Naive B cell (primary cell): Measurements from ENCODE around the gene DES. TPM values are rescaled to one million over a fixed set of nuclear protein-coding genes. Genes with fewer than 3 reads are reported as not detected.
"Not testable (repeated sequence)": the region's sequence is repeated elsewhere in the genome, so short reads cannot be mapped to it uniquely, and the experiment has no call there.

ENCODE experiments used
- ATAC-seq, 2 donors: fragments of 150-1000 bp; cut with Tn5 transposase; 2 replicates each; pipeline ENCODE4 v1.10.0; 2021; ENCODE audit warnings: low read depth in 2 of 2, mild to moderate bottlenecking in 2 of 2, moderate library complexity in 2 of 2
- DNase-seq: peaks from one replicate; pipeline ENCODE4 v3.0.0; 2022
- H3K27ac Mint-ChIP-seq, 6 donors: one replicate each; pipeline ENCODE4 v1.8.0; 2020 to 2022; ENCODE audit warnings: mild to moderate bottlenecking in 6 of 6, mixed read lengths in 6 of 6, moderate library complexity in 5 of 6, inconsistent platforms in 2 of 6
- H3K27me3 Mint-ChIP-seq, 3 donors: one replicate each; pipeline ENCODE4 v1.8.0; 2021 to 2022; ENCODE audit warnings: mixed read lengths in 3 of 3, mild to moderate bottlenecking in 1 of 3
- H3K36me3 Mint-ChIP-seq, 2 donors: one replicate each; pipeline ENCODE4 v1.8.0; 2020 to 2022; ENCODE audit warnings: mixed read lengths in 2 of 2, inconsistent platforms in 1 of 2, mild to moderate bottlenecking in 1 of 2
- H3K4me1 Mint-ChIP-seq, 3 donors: one replicate each; pipeline ENCODE4 v1.8.0; 2020 to 2022; ENCODE audit warnings: mixed read lengths in 3 of 3, inconsistent platforms in 1 of 3, mild to moderate bottlenecking in 1 of 3, moderate library complexity in 1 of 3
- H3K4me3 Mint-ChIP-seq, 8 donors: one replicate each; pipeline ENCODE4 v1.8.0; 2020 to 2022; ENCODE audit warnings: mild to moderate bottlenecking in 8 of 8, mixed read lengths in 8 of 8, moderate library complexity in 8 of 8, inconsistent platforms in 2 of 8
- H3K9me3 Mint-ChIP-seq, 7 donors: one replicate each; pipeline ENCODE4 v1.8.0; 2020 to 2022; ENCODE audit warnings: mixed read lengths in 7 of 7, mild to moderate bottlenecking in 5 of 7, inconsistent platforms in 2 of 7, moderate library complexity in 1 of 7
- polyA plus RNA-seq, 6 donors: library from polyadenylated mRNA; unstranded; fragments of 300-500 nt; fragmentation: Illumina TruSeq; gene quantifications; one replicate each; pipeline ENCODE4 v1.2.3, GENCODE V29; 2021; ENCODE audit warnings: low read depth in 6 of 6

The DES gene
- polyA plus RNA-seq, 6 donors from 2014 or later, result not detected

- Mint-ChIP-seq H3K27me3 (peaks cover 9 to 71% (median 68%) of the 10 kb centered on the region in 3 donors), H3K4me1 (no peaks in the 10 kb centered on the region), H3K36me3 (no peaks in the 10 kb centered on the region), H3K4me3 (peak overlapping the region in 1 of 8 donors; percentile 47), H3K9me3 (no peaks in the 10 kb centered on the region), H3K27ac (peak overlapping the region in 1 of 6 donors; percentile 30)
- no peak for ATAC-seq
- DNase-seq, result no peak
Measured at GRCh38 chr2:219404291-219404910, 13.8 kb upstream of the DES start.

- DNase-seq, result no peak
- Mint-ChIP-seq H3K4me3 (peak overlapping the region in 1 of 8 donors; percentile 51), H3K27ac (no peak overlapping the region), H3K36me3 (no peaks in the 10 kb centered on the region), H3K9me3 (peaks cover 0 to 6% (median 0%) of the 10 kb centered on the region in 7 donors), H3K27me3 (peaks cover 15 to 74% (median 71%) of the 10 kb centered on the region in 3 donors), H3K4me1 (no peaks in the 10 kb centered on the region)
- ATAC-seq, result no peak
Measured at GRCh38 chr2:219404954-219405353, 13.2 kb upstream of the DES start.

GRCh38 chr2:219405451-219405850, 12.7 kb upstream of the DES start:
- no peak overlapping the region for H3K4me3 Mint-ChIP-seq
- no peak for ATAC-seq
- no peaks in the 10 kb centered on the region for H3K36me3 Mint-ChIP-seq
- H3K27ac Mint-ChIP-seq, result no peak overlapping the region
- DNase-seq, result no peak
- H3K9me3 Mint-ChIP-seq, result peaks cover 0 to 6% (median 0%) of the 10 kb centered on the region in 7 donors
- H3K27me3 Mint-ChIP-seq, result peaks cover 16 to 70% (median 68%) of the 10 kb centered on the region in 3 donors
- H3K4me1 Mint-ChIP-seq, result no peaks in the 10 kb centered on the region

DNA sequence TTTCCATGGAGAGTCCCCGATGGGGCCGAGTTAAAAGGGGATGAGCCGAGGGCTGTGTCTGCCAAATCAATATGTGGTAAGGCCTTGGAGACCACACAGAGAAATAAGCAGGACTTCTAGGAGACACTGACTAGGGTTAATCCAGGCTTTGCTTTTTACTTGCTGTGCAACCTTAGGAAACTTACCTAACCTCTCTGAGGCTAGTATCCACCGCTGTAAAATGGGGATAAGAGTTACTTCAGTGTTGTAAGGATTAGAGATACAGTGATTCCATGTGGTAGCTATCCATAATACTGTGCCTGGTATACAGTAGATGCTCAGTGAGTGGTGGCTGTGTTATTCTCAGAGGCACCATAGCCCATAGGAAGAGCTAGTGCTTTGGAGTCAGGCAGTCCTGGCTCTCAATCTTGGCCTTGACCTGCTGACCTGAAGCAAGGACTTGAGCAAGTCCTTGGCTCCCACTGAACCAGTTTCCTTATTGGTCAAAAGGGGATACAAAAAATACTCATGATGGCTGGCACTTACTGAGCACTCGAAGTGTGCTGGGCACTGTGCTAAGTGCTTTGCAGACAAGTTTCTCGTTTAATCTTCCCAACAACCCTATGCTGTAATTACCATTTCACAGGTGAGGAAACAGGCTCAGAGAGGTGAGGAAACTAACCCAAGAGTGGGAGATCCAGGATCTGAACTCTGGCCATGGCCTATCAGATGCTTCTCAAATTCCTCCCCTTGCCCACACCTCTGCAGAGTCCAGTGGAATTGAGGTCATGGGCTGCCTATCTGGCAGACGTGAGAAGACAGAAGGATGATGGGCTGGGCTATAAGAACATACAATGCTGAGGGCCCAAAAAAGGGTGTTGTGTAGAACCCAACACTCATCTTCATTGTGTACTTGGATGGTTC, 12.0 kb upstream of the DES start:
- no peak for DNase-seq
- Mint-ChIP-seq H3K4me3 (no peak overlapping the region), H3K36me3 (no peaks in the 10 kb centered on the region), H3K9me3 (peaks cover 0 to 6% (median 0%) of the 10 kb centered on the region in 7 donors), H3K27me3 (peaks cover 16 to 69% (median 64%) of the 10 kb centered on the region in 3 donors), H3K4me1 (no peaks in the 10 kb centered on the region), H3K27ac (peak overlapping the region in 2 of 6 donors; percentile 15 to 77)
- no peak for ATAC-seq

DNA sequence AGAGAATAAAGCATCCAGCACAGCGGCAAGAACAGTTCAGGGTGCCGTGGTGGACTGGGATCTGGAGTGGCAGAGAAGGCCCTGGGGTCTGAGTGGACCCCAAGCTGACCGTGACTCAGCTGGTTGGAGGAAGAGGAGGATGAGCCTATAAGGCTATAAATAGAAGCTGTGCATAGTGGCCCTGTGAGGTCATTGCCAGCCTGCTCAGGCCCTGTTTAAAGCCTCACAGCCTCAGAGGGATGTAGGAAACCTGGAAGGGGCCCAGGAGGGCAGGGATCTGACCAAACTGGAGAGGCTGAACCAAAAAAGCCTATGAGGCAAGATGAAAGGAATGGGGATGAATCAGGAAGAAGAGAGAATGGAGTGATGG, 11.3 kb upstream of the DES start:
- Mint-ChIP-seq H3K27ac (peak overlapping the region in 1 of 6 donors; percentile 77), H3K27me3 (peaks cover 16 to 64% (median 63%) of the 10 kb centered on the region in 3 donors), H3K4me3 (no peak overlapping the region), H3K36me3 (no peaks in the 10 kb centered on the region), H3K9me3 (peaks cover 0 to 9% (median 5%) of the 10 kb centered on the region in 7 donors), H3K4me1 (no peaks in the 10 kb centered on the region)
- ATAC-seq, result no peak
- DNase-seq, result no peak

- H3K9me3 Mint-ChIP-seq, result peaks cover 0 to 12% (median 7%) of the 10 kb centered on the region in 7 donors
- H3K4me1 Mint-ChIP-seq, DNase-seq, H3K27ac Mint-ChIP-seq, ATAC-seq, H3K36me3 Mint-ChIP-seq, H3K4me3 Mint-ChIP-seq: not testable (repeated sequence)
- H3K27me3 Mint-ChIP-seq, result peaks cover 16 to 63% (median 58%) of the 10 kb centered on the region in 3 donors
Measured at GRCh38 chr2:219407343-219407742, 10.8 kb upstream of the DES start.

- DNase-seq, result no peak
- H3K27me3 Mint-ChIP-seq, result peaks cover 12 to 71% (median 59%) of the 10 kb centered on the region in 3 donors
- no peaks in the 10 kb centered on the region for H3K36me3 Mint-ChIP-seq
- H3K9me3 Mint-ChIP-seq, result peaks cover 0 to 16% (median 11%) of the 10 kb centered on the region in 7 donors
- ATAC-seq, result no peak
- H3K4me3 Mint-ChIP-seq, result no peak overlapping the region
- H3K27ac Mint-ChIP-seq, result peak overlapping the region in 1 of 6 donors; percentile 24
- H3K4me1 Mint-ChIP-seq, result no peaks in the 10 kb centered on the region
Measured at GRCh38 chr2:219408204-219408603, 10.0 kb upstream of the DES start.

DNA sequence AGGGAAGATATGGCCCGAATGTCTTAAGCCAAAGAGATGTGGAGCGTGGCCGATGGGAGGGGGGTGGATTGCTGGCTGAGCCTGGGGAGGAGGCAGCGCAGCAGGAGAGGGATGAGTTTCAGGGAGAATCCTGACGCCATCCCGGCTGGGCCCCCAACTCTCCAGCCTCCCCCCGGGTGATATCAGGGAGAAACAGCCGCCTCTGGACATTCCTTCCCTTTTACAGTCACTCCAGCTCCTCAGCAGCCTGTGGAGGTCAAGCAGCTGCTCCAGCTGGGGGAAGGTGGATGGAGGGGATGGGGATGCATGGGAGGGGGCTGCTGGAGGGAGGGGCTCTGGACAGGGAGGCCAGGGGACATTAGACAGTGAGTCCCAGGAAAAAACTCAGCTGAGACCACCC, 9.5 kb upstream of the DES start:
- no peaks in the 10 kb centered on the region for H3K36me3 Mint-ChIP-seq
- H3K4me1 Mint-ChIP-seq, result no peaks in the 10 kb centered on the region
- H3K4me3 Mint-ChIP-seq, result no peak overlapping the region
- peaks cover 0 to 20% (median 11%) of the 10 kb centered on the region in 7 donors for H3K9me3 Mint-ChIP-seq
- H3K27ac Mint-ChIP-seq, result peak overlapping the region in 1 of 6 donors; percentile 24
- H3K27me3 Mint-ChIP-seq, result peaks cover 10 to 72% (median 59%) of the 10 kb centered on the region in 3 donors
- no peak for ATAC-seq
- DNase-seq, result no peak

- no peak overlapping the region for H3K4me3 Mint-ChIP-seq
- ATAC-seq (no peak), DNase-seq (no peak)
- H3K9me3 Mint-ChIP-seq, result peaks cover 0 to 23% (median 13%) of the 10 kb centered on the region in 7 donors
- H3K4me1 Mint-ChIP-seq, result no peaks in the 10 kb centered on the region
- H3K27me3 Mint-ChIP-seq, result peaks cover 13 to 68% (median 55%) of the 10 kb centered on the region in 3 donors
- H3K36me3 Mint-ChIP-seq, result no peaks in the 10 kb centered on the region
- no peak overlapping the region for H3K27ac Mint-ChIP-seq
Measured at GRCh38 chr2:219409619-219410018, 8.6 kb upstream of the DES start.

GRCh38 chr2:219410390-219410789, 7.8 kb upstream of the DES start:
- no peak for ATAC-seq
- Mint-ChIP-seq H3K36me3 (no peaks in the 10 kb centered on the region), H3K4me1 (no peaks in the 10 kb centered on the region), H3K4me3 (no peak overlapping the region), H3K27me3 (peaks cover 16 to 65% (median 55%) of the 10 kb centered on the region in 3 donors), H3K27ac (no peak overlapping the region), H3K9me3 (peaks cover 0 to 23% (median 13%) of the 10 kb centered on the region in 7 donors)
- DNase-seq, result no peak

DNA sequence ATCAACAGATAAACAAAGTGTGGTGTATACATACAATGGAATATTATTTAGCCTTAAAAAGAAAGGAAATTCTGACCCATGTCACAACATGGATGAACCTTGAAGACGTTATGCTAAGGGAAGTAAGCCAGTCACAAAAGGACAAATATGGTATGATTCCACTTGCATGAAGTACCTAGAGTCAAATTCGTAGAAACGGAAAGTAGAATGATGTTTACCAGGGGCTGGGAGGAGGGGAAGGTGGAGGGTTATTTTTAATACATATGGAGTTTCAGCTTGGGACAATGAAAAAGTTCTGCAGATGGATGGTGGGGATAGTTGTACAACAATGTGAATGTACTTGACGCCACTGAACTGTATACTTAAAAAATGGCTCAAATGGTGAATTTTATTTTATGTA, 3.3 kb upstream of the DES start:
- Mint-ChIP-seq H3K36me3 (no peaks in the 10 kb centered on the region), H3K4me1 (peaks cover 0 to 2% (median 0%) of the 10 kb centered on the region in 3 donors), H3K27me3 (peaks cover 31 to 71% (median 58%) of the 10 kb centered on the region in 3 donors), H3K9me3 (peaks cover 0 to 23% (median 10%) of the 10 kb centered on the region in 7 donors), H3K27ac (no peak overlapping the region), H3K4me3 (no peak overlapping the region)
- ATAC-seq (no peak), DNase-seq (no peak)

DNA sequence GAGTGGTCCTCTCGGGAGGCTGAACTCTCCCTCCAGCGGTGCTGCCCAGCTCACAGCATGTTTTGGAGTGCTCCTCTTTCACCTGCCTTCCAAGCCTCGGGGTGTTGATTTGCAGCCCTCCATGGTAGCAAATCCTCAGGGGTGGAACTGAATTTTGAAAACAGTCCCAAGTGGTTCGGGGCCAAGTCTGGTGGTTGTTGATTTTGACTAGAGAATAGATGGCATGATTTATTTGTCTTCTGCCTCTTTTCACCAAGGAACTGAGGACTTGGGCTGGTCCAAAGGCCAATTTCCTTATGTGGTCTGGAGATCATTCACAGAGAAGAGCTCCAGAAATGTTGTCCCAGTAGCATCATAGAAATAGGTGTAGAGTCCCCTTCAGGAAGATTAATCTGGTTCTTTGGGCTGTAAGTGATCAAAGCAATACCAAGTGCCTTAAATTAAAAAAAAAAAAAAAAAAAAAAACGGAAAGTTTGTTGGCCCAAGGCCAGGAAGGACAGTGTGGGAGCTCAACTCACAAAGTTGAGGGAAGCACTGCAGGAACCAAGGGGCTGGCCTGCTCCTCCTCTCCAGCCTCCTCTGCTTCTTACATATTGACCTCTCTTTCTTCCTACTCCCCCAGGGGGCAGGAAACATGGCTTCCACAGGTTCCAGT, 2.5 kb upstream of the DES start:
- peaks cover 0 to 23% (median 8%) of the 10 kb centered on the region in 7 donors for H3K9me3 Mint-ChIP-seq
- H3K27ac Mint-ChIP-seq, result no peak overlapping the region
- peaks cover 0 to 2% (median 0%) of the 10 kb centered on the region in 3 donors for H3K4me1 Mint-ChIP-seq
- ATAC-seq (no peak), DNase-seq (no peak)
- H3K4me3 Mint-ChIP-seq, result no peak overlapping the region
- H3K27me3 Mint-ChIP-seq, result peaks cover 33 to 76% (median 64%) of the 10 kb centered on the region in 3 donors
- H3K36me3 Mint-ChIP-seq, result no peaks in the 10 kb centered on the region

DNA sequence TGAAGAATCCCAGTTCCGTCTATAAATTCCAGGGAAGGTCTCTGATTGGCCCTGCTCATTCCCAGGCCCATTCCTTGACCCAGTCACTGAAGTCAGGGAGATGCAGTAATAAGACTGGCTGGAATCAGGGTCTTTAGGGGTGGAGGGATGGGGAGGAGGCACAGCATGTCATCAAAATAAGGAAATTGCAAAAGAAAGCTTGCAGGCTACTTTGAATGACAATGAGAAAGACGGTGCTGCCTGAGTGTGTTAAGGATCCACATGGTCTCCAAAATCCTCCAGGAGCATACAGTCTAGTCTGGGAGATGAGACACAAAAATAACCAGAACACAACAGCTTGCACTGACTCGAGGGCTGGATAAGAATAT, 2.0 kb upstream of the DES start:
- Mint-ChIP-seq H3K9me3 (peaks cover 0 to 23% (median 8%) of the 10 kb centered on the region in 7 donors), H3K36me3 (no peaks in the 10 kb centered on the region), H3K27me3 (peaks cover 33 to 81% (median 70%) of the 10 kb centered on the region in 3 donors), H3K27ac (no peak overlapping the region), H3K4me1 (peaks cover 0 to 2% (median 0%) of the 10 kb centered on the region in 3 donors), H3K4me3 (no peak overlapping the region)
- no peak for ATAC-seq
- DNase-seq, result no peak
